ENCODE results near the gene HIP1R. TPM values are rescaled to one million over a fixed set of nuclear protein-coding genes. Genes with fewer than 3 reads are reported as not detected.
"Not testable (repeated sequence)": the region's sequence is repeated elsewhere in the genome, so short reads cannot be mapped to it uniquely, and the experiment has no call there.

HIP1R gene
- total RNA-seq, 1 donor from 2014 or later = 27.4 TPM

GRCh38 chr12:122882908-122883558 is 47.8 kb downstream of the HIP1R start:
- intact Hi-C loops (cut with micrococcal nuclease) = no loop called here
- DNase-seq (no peak), ATAC-seq (no peak)

- no peak for DNase-seq
- no peak for ATAC-seq
Measured at GRCh38 chr12:122884091-122884826, 49.0 kb downstream of the HIP1R start.

GRCh38 chr12:122884860-122885259 is 49.6 kb downstream of the HIP1R start:
- intact Hi-C loops (cut with micrococcal nuclease) = no loop called here

More at GRCh38 chr12:122884091-122884826, 49.0 kb downstream of the HIP1R start:
- intact Hi-C loops (cut with micrococcal nuclease) = no loop called here

GRCh38 chr12:122886161-122886560 is 50.9 kb downstream of the HIP1R start:
- DNase-seq (no peak), ATAC-seq (no peak)
- intact Hi-C loops (cut with micrococcal nuclease) = no loop called here

More at GRCh38 chr12:122884860-122885259, 49.6 kb downstream of the HIP1R start:
- DNase-seq (no peak), ATAC-seq (no peak)

GRCh38 chr12:122886851-122887818 is 51.9 kb downstream of the HIP1R start:
- no peak for DNase-seq
- intact Hi-C loops (cut with micrococcal nuclease) = no loop called here
- no peak for ATAC-seq

GRCh38 chr12:122887819-122888212 is 52.6 kb downstream of the HIP1R start:
- intact Hi-C loops (cut with micrococcal nuclease) = no loop called here
- DNase-seq = no peak
- no peak for ATAC-seq

GRCh38 chr12:122888232-122888752 is 53.0 kb downstream of the HIP1R start:
- intact Hi-C loops (cut with micrococcal nuclease) = no loop called here
- DNase-seq (peak; percentile 62), ATAC-seq (peak; percentile 80)

GRCh38 chr12:122889761-122890520 is 54.7 kb downstream of the HIP1R start:
- intact Hi-C loops (cut with micrococcal nuclease) = no loop called here
- no peak for DNase-seq
- ATAC-seq = no peak

- intact Hi-C loops (cut with micrococcal nuclease) = no loop called here
- DNase-seq = no peak
- no peak for ATAC-seq
Measured at GRCh38 chr12:122891661-122892525, 56.6 kb downstream of the HIP1R start.

- DNase-seq; intact Hi-C loops (cut with micrococcal nuclease); ATAC-seq: not testable (repeated sequence)
Measured at GRCh38 chr12:122892724-122893123, 57.5 kb downstream of the HIP1R start.

- ATAC-seq (no peak), DNase-seq (peak; percentile 55)
- intact Hi-C loops (cut with micrococcal nuclease) = no loop called here
Measured at GRCh38 chr12:122893208-122894153, 58.2 kb downstream of the HIP1R start.

GRCh38 chr12:122894193-122895121 is 59.2 kb downstream of the HIP1R start:
- intact Hi-C loops (cut with micrococcal nuclease) = no loop called here
- DNase-seq (peak; percentile 53), ATAC-seq (peak; percentile 30)

- intact Hi-C loops (cut with micrococcal nuclease) = no loop called here
- ATAC-seq = peak; percentile 43
- DNase-seq = no peak
Measured at GRCh38 chr12:122895320-122895703, 60.1 kb downstream of the HIP1R start.

GRCh38 chr12:122895704-122896636 is 60.7 kb downstream of the HIP1R start, which contains the start of gene VPS37B:
VPS37B (minus strand) TSS chr12:122896124; CDS start chr12:122896062, 62 bp downstream.
- peak; percentile 89 for DNase-seq
- ATAC-seq = peak; percentile 82
- intact Hi-C loops (cut with micrococcal nuclease) = no loop called here

Measured in left ventricle myocardium superior (tissue), 1 donor.